ENCODE results near the gene EPS8. TPM values are rescaled to one million over a fixed set of nuclear protein-coding genes. Genes with fewer than 3 reads are reported as not detected.

The EPS8 gene
- total and polyA plus RNA-seq, 4 donors = 56.0 to 165 (median 129) TPM

DNA sequence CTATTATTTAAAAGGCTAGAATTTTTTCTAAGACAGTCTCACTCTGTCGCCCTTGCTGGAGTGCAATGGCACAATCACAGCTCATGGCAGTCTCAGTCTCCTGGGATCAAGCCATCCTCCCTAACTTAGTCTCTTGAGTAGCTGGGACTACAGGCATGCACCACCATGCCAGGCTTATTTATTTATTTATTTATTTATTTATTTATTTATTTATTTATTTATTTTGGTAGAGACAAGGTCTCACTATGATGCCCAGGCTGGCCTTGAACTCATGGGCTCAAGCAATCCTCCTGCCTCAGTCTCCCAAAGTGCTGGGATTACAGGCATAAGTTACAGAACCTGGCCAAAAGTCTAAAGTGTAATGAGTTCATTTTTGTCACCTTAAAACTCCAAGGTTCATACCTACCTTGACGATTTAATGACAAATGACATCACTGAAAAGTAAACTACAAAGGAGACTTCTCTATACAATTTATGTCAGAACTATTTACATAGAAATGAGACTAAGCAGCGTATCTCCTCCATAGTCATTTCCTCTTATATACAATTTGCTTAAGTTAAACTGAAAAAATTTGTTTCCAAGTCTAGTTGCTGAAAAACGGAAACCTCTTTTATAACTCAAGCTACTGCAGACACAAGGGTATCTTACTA lies 78.2 kb downstream of the EPS8 start:
- intact Hi-C loops (cut with DNase I) = no loop called here
- H3K27me3 ChIP-seq (ENCODE audit: control insufficient read depth in 1 of 2, insufficient read depth in 2 of 2, low read length in 1 of 2) = no peaks in the 10 kb centered on the region
- no peaks in the 10 kb centered on the region for H3K36me3 ChIP-seq (ENCODE audit: control insufficient read depth in 1 of 2, insufficient read depth in 2 of 2, low read length in 1 of 2)
- H3K4me3 ChIP-seq (ENCODE audit: low read length in 2 of 2) = no peak overlapping the region
- H3K9me3 ChIP-seq (ENCODE audit: control insufficient read depth, low read length) = no peaks in the 10 kb centered on the region
- DNase-seq = no peak
- WGBS, 2 donors = 90 to 93% methylated on average over 4 of the region's 4 CpGs
- H3K27ac ChIP-seq (ENCODE audit: low read depth in 1 of 2, low read length in 2 of 2) = no peak overlapping the region
- H3K4me1 ChIP-seq (ENCODE audit: control insufficient read depth in 1 of 2, insufficient read depth in 2 of 2, low read length in 2 of 2) = peaks cover 6 to 9% of the 10 kb centered on the region in 2 donors
- ATAC-seq (ENCODE audit: low FRiP score) = no peak

- WGBS, 2 donors = 52 to 61% methylated on average over 6 of the region's 6 CpGs
- H3K27me3 ChIP-seq (ENCODE audit: control insufficient read depth in 1 of 2, insufficient read depth in 2 of 2, low read length in 1 of 2) = no peaks in the 10 kb centered on the region
- DNase-seq (no peak), ATAC-seq (ENCODE audit: low FRiP score) (no peak)
- H3K27ac ChIP-seq (ENCODE audit: low read depth in 1 of 2, low read length in 2 of 2) = peak overlapping the region in 1 of 2 donors; percentile 33
- peaks cover 6 to 10% of the 10 kb centered on the region in 2 donors for H3K4me1 ChIP-seq (ENCODE audit: control insufficient read depth in 1 of 2, insufficient read depth in 2 of 2, low read length in 2 of 2)
- H3K4me3 ChIP-seq (ENCODE audit: low read length in 2 of 2) = no peak overlapping the region
- no peaks in the 10 kb centered on the region for H3K36me3 ChIP-seq (ENCODE audit: control insufficient read depth in 1 of 2, insufficient read depth in 2 of 2, low read length in 1 of 2)
- intact Hi-C loops (cut with DNase I) = no loop called here
- H3K9me3 ChIP-seq (ENCODE audit: control insufficient read depth, low read length) = no peaks in the 10 kb centered on the region
These were observed 79.6 kb downstream of the EPS8 start for GRCh38 chr12:15709551-15709950.

DNA sequence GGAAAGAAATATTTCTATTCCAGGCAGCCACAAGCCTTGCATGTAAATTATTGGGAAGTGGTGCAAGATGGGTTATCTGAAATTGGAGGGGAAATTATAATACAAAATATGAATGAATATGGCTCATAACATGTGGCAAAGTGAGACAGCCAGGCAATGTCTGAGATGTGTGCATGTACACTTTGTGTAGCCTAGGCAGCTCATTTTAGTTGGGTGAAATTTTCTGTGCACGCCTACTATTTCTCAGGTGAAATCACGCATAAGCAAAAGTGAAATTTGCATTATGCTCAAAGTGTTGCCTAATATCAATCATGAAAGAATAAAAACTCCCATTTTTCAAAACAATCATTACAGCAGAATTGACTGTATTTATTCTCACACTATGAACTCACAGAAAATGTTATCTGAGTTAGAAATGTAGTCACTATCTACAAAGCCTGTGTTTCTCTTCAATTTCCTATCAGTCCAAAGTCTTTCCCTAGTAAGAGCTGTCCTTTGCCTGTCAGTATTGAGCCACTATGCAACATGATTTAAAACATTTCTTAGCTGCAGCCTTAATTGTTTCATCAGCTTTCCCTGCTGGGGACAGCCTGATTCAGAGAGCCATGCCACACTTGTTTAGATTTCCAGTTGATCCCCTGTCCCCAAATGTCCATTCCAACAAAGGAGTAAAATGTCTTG lies 80.7 kb downstream of the EPS8 start:
- no peak for DNase-seq
- 96 to 98% methylated on average over 2 of the region's 2 CpGs for WGBS, 2 donors

DNA sequence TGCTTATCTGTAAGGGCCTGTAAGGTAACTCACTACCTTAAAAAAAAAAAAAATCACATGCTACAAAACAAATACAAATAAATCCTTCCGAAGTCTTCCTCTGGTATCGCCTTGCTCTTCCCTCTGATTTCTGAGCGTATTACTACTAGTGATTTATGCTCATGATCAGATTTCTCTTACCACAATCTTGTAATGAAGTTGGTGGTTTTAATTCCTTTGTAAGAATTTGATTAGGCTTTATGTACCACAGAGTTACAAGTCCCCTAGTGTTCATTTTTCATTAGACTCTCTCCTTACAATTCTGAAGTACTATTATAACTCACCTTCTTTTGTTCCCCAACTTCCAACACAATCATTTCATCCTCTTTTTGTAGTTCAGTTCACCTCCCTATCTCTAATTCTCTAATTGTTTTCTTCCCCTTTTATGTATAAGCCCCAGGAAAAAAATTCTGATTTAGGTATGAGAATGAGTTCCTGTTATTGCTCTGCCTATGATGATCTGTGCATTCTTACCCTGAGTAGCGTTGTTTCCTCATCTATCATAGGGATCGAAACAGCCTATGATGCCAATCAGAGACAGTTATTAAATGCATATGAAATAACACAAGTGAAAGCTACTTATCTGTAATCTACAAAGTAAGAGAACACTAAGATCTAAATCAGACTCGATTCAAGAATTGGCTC lies 81.5 kb downstream of the EPS8 start:
- no peak overlapping the region for H3K4me3 ChIP-seq (ENCODE audit: low read length in 2 of 2)
- H3K4me1 ChIP-seq (ENCODE audit: control insufficient read depth in 1 of 2, insufficient read depth in 2 of 2, low read length in 2 of 2) = peaks cover 4 to 5% of the 10 kb centered on the region in 2 donors
- DNase-seq (no peak), ATAC-seq (ENCODE audit: low FRiP score) (no peak)
- H3K9me3 ChIP-seq (ENCODE audit: control insufficient read depth, low read length) = no peaks in the 10 kb centered on the region
- no peaks in the 10 kb centered on the region for H3K36me3 ChIP-seq (ENCODE audit: control insufficient read depth in 1 of 2, insufficient read depth in 2 of 2, low read length in 1 of 2)
- H3K27me3 ChIP-seq (ENCODE audit: control insufficient read depth in 1 of 2, insufficient read depth in 2 of 2, low read length in 1 of 2) = no peaks in the 10 kb centered on the region
- WGBS, 2 donors = 83 to 85% methylated on average over 6 of the region's 6 CpGs
- intact Hi-C loops (cut with DNase I) = no loop called here
- no peak overlapping the region for H3K27ac ChIP-seq (ENCODE audit: low read depth in 1 of 2, low read length in 2 of 2)

More for the DNA sequence above, 80.7 kb downstream of the EPS8 start:
- no peaks in the 10 kb centered on the region for H3K9me3 ChIP-seq (ENCODE audit: control insufficient read depth, low read length)
- ATAC-seq (ENCODE audit: low FRiP score) = no peak
- no peaks in the 10 kb centered on the region for H3K36me3 ChIP-seq (ENCODE audit: control insufficient read depth in 1 of 2, insufficient read depth in 2 of 2, low read length in 1 of 2)
- H3K4me3 ChIP-seq (ENCODE audit: low read length in 2 of 2) = no peak overlapping the region
- intact Hi-C loops (cut with DNase I) = no loop called here
- no peak overlapping the region for H3K27ac ChIP-seq (ENCODE audit: low read depth in 1 of 2, low read length in 2 of 2)
- H3K27me3 ChIP-seq (ENCODE audit: control insufficient read depth in 1 of 2, insufficient read depth in 2 of 2, low read length in 1 of 2) = no peaks in the 10 kb centered on the region
- peaks cover 6 to 8% of the 10 kb centered on the region in 2 donors for H3K4me1 ChIP-seq (ENCODE audit: control insufficient read depth in 1 of 2, insufficient read depth in 2 of 2, low read length in 2 of 2)

DNA sequence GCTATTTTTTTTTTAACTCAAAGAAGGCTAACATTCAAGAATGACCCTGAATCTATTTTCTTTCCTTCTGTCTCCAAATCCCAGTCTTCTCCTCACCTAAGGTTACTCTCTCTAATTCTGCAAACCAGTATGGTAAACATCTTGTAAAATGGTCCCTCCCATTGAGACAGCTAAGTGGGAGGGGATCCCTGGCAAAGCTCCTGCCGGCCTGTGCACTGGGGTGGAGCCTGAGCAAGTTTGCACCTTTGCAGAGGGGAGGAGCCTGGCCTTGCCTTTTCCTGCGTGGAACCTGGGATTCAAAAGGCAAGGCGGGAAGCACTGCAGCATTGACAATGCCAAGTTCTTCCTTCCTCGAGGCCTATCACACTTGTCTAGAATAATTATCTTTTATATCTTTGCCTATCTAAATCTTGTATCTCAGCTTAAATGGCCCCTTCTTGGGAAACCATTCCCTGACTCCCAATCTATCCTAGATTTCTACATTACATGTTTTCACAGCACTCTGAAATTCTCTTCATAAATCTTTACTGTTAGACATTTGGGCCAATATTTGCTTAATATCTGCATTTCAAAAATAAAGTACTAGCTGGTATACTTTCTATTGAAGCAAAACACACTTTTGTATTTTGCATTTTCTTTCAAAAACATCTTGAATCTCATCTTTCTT lies 83.0 kb downstream of the EPS8 start:
- WGBS, 2 donors = 62 to 79% methylated on average over 4 of the region's 4 CpGs
- peaks cover 0 to 5% of the 10 kb centered on the region in 2 donors for H3K4me1 ChIP-seq (ENCODE audit: control insufficient read depth in 1 of 2, insufficient read depth in 2 of 2, low read length in 2 of 2)
- intact Hi-C loops (cut with DNase I) = no loop called here
- H3K27me3 ChIP-seq (ENCODE audit: control insufficient read depth in 1 of 2, insufficient read depth in 2 of 2, low read length in 1 of 2) = no peaks in the 10 kb centered on the region
- no peaks in the 10 kb centered on the region for H3K36me3 ChIP-seq (ENCODE audit: control insufficient read depth in 1 of 2, insufficient read depth in 2 of 2, low read length in 1 of 2)
- H3K4me3 ChIP-seq (ENCODE audit: low read length in 2 of 2) = no peak overlapping the region
- no peak for DNase-seq
- no peaks in the 10 kb centered on the region for H3K9me3 ChIP-seq (ENCODE audit: control insufficient read depth, low read length)
- no peak for ATAC-seq (ENCODE audit: low FRiP score)
- no peak overlapping the region for H3K27ac ChIP-seq (ENCODE audit: low read depth in 1 of 2, low read length in 2 of 2)

DNA sequence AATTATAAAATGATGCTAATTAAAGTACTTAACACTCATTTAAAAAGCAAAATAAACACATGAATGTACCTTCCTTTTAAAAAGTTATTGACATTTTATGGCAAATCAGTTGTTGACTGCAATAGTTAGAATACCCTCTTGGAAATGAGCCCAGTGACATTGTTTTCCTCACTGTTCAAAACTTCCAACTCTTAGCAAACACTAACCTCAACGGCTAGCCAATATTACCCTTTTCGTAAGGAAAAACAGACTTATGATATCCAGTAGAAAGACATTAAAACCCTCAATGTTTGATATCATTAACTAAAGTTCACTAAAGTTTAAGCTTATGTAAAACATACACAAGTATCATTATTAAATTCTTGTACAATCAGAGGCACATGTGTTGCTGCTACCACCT lies 83.6 kb downstream of the EPS8 start:
- WGBS, 2 donors = 50 to 70% methylated on average over 2 of the region's 2 CpGs
- H3K9me3 ChIP-seq (ENCODE audit: control insufficient read depth, low read length) = no peaks in the 10 kb centered on the region
- H3K4me1 ChIP-seq (ENCODE audit: control insufficient read depth in 1 of 2, insufficient read depth in 2 of 2, low read length in 2 of 2) = peaks cover 0 to 5% of the 10 kb centered on the region in 2 donors
- no peak overlapping the region for H3K4me3 ChIP-seq (ENCODE audit: low read length in 2 of 2)
- H3K27me3 ChIP-seq (ENCODE audit: control insufficient read depth in 1 of 2, insufficient read depth in 2 of 2, low read length in 1 of 2) = no peaks in the 10 kb centered on the region
- no peaks in the 10 kb centered on the region for H3K36me3 ChIP-seq (ENCODE audit: control insufficient read depth in 1 of 2, insufficient read depth in 2 of 2, low read length in 1 of 2)
- H3K27ac ChIP-seq (ENCODE audit: low read depth in 1 of 2, low read length in 2 of 2) = no peak overlapping the region
- intact Hi-C loops (cut with DNase I) = no loop called here
- no peak for ATAC-seq (ENCODE audit: low FRiP score)
- DNase-seq = no peak

GRCh38 chr12:15702276-15702675 lies 86.9 kb downstream of the EPS8 start:
- WGBS, 2 donors = 79 to 88% methylated on average over 2 of the region's 2 CpGs

GRCh38 chr12:15701631-15702156 lies 87.5 kb downstream of the EPS8 start:
- intact Hi-C loops (cut with DNase I) = no loop called here
- ATAC-seq (ENCODE audit: low FRiP score) = peak; percentile 49
- no peaks in the 10 kb centered on the region for H3K36me3 ChIP-seq (ENCODE audit: control insufficient read depth in 1 of 2, insufficient read depth in 2 of 2, low read length in 1 of 2)

More at GRCh38 chr12:15702276-15702675, 86.9 kb downstream of the EPS8 start:
- H3K4me1 ChIP-seq (ENCODE audit: control insufficient read depth in 1 of 2, insufficient read depth in 2 of 2, low read length in 2 of 2) = peaks cover 0 to 5% of the 10 kb centered on the region in 2 donors
- H3K4me3 ChIP-seq (ENCODE audit: low read length in 2 of 2) = no peak overlapping the region
- intact Hi-C loops (cut with DNase I) = no loop called here
- no peaks in the 10 kb centered on the region for H3K9me3 ChIP-seq (ENCODE audit: control insufficient read depth, low read length)
- ATAC-seq (ENCODE audit: low FRiP score) = no peak
- H3K27me3 ChIP-seq (ENCODE audit: control insufficient read depth in 1 of 2, insufficient read depth in 2 of 2, low read length in 1 of 2) = no peaks in the 10 kb centered on the region
- no peak overlapping the region for H3K27ac ChIP-seq (ENCODE audit: low read depth in 1 of 2, low read length in 2 of 2)
- no peaks in the 10 kb centered on the region for H3K36me3 ChIP-seq (ENCODE audit: control insufficient read depth in 1 of 2, insufficient read depth in 2 of 2, low read length in 1 of 2)
- DNase-seq = no peak

More at GRCh38 chr12:15701631-15702156, 87.5 kb downstream of the EPS8 start:
- Histone ChIP-seq H3K27me3 (ENCODE audit: control insufficient read depth in 1 of 2, insufficient read depth in 2 of 2, low read length in 1 of 2) (no peaks in the 10 kb centered on the region), H3K9me3 (ENCODE audit: control insufficient read depth, low read length) (no peaks in the 10 kb centered on the region), H3K4me1 (ENCODE audit: control insufficient read depth in 1 of 2, insufficient read depth in 2 of 2, low read length in 2 of 2) (peaks cover 0 to 5% of the 10 kb centered on the region in 2 donors), H3K4me3 (ENCODE audit: low read length in 2 of 2) (no peak overlapping the region), H3K27ac (ENCODE audit: low read depth in 1 of 2, low read length in 2 of 2) (no peak overlapping the region)
- no peak for DNase-seq
- 1 to 2% methylated on average over 3 of the region's 3 CpGs for WGBS, 2 donors
